Hematopoietic multipotent progenitor cell (in vitro differentiated cells): Measurements from ENCODE around the gene SMAD1. TPM values are rescaled to one million over a fixed set of nuclear protein-coding genes. Genes with fewer than 3 reads are reported as not detected.

Source experiments
- DNase-seq, 3 donors: peaks; one replicate each; pipeline ENCODE4 v3.0.0-alpha.2; 2011 to 2015; ENCODE audit warnings: low read depth in 2 of 3, low spot score in 2 of 3
- total RNA-seq: library from RNA; depleted of rRNA; stranded (reverse); fragments of >200 nt; gene quantifications from one replicate; pipeline ENCODE4 v1.2.3, GENCODE V29; 2012

The SMAD1 gene
- 31.8 TPM for total RNA-seq

DNA sequence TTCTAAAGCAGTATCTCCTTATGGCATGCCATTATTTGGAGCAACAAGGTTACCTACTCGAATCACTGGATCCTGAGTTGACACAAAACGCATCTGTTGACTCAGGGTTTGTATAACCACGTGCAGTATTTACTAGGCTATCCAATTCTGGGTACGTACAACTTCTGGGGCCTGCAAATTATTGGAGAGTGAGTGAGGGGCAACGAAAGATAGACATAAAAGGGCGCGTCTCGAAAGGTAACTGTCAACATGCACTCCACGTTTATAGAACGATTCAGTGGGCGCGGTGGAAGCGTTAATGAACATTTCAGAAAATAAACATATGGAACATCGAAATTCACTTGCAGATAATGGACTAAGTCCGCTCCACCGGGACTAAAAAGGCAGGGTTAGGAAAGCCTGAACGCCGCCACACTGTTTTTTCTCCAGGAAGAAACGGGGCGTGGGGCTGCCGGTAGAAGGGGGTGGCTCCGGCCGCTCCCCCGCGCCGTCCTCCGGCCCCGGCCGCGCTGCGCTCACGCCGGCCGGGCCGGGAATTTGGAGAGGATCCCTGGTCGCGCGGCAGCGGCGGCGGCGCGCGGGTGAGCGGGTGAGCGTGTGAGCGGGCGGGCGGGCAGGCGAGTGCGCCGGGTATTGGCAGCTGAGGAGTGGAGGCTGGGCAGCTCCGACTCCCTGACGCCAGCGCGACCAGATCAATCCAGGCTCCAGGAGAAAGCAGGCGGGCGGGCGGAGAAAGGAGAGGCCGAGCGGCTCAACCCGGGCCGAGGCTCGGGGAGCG, at the start of gene SMAD1:
SMAD1 (plus strand) TSS at position 690 of the 778 bp plus-strand sequence. CDS start 32,761 bp downstream, outside the sequence.
- DNase-seq = peak in 2 of 3 donors; percentile 69 to 75

DNA sequence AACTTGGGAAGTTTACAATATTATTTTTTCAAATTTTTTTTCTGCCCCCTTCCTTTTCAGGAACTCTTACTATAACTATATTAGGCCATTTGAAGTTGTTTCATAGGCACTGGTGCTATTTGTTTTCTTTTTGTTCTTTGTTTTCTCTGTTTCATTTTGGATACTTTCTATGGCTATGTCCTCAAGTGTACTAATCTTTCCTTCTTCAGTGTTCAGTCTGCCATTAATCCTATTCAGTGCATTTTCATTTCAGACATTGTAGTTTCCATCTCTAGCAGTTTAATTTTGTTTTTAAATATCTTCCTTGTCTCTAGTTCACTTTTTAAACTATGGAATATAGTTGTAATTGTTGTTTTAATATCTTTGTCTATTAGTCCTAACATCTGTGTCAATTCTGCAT, 48.0 kb upstream of the SMAD1 start:
- no peak for DNase-seq

DNA sequence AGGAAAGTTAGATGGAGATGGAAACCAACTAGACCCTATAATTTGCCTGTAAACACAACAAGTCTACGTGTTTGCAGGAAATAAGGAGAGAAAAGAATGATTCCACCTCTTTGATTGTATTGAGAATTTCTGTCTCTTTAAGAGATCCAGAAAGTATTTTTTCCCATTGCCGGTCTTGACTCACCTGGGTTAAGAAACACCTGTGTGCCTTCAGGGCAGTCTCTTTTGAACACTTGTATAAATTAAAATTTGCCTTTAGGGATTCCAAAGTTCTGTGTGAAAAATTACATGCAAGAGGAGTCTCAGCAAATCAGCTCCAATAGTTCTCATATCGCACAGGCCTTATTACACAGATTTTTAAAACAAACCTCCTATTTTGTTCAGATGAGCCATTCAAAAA, 46.0 kb upstream of the SMAD1 start:
- DNase-seq = no peak

GRCh38 chr4:145436114-145436513, 45.5 kb upstream of the SMAD1 start:
- no peak for DNase-seq

- DNase-seq = no peak
Measured at GRCh38 chr4:145436796-145437195, 44.9 kb upstream of the SMAD1 start.

GRCh38 chr4:145437466-145437865, 44.2 kb upstream of the SMAD1 start:
- DNase-seq = no peak

DNA sequence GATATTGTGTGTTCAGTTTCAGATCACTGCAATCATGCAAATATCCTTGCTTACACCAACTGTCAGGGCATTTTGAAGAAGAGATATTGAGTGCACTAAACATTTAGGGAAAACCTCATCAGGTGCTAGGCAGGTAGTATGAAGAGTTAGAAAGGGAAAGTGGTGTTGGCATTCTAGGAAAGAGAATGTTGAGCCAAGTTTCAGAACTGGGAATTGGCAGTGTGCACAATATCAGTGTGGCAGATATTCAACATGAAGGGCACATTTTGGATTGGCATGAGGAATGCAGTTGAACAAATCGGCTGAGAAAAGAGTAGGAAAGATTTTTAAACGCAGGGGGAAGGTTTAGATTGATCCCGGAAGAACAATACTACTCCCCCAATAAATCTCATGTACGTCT, 43.4 kb upstream of the SMAD1 start:
- no peak for DNase-seq

DNA sequence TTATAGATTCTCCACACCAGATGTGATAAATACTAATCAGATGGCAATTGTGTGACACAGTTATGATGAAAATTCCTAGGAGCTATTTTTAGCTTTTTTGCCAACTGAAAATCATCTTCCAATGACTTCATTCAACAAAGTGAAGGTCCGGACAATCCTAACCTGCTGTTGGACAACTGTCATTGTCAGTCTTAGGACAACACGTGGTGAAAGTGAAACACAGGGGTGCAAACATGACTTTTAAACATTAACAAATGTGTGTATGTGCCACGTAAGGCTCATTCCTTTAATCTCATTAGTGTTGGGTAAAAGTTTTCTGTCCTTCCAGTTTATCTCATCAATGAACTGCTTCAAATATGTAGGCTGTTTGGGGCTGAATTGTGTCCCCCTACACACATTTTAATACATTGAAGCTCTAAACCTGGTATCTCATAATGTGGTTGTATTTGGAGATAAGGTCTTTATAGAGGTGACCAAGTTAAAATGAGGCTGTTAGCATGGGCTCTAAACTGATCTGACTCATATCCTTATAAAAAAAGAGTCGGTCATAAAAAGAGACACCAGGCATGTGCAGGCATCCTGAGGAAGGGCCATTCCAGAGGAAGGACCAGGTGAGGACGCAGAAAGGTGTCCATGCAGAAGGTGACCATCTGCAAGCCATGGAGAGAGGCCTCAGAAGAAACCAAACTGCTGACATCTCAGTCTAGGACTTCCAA, 41.2 kb upstream of the SMAD1 start:
- DNase-seq = no peak

- no peak for DNase-seq
Measured at GRCh38 chr4:145446184-145446583, 35.5 kb upstream of the SMAD1 start.

GRCh38 chr4:145451895-145452294, 29.8 kb upstream of the SMAD1 start:
- DNase-seq = no peak

GRCh38 chr4:145452447-145453162, 29.0 kb upstream of the SMAD1 start:
- no peak for DNase-seq

DNA sequence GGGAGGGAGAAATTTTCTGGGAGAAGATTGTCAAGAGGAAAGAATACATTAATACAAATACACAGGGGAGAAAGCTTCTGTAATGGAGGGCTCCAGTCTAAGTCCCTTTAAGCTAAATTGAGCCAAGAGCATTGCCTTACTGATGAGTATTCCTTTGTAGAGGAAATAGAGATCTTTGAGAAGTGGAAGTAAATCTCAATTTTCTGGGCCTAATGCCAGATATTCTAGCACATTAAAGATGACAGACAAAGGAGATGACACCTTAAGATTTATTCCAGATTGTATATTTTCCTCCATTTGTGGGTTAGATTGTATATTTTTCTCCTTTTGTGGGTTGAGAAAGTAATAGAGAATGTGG, 28.5 kb upstream of the SMAD1 start:
- no peak for DNase-seq

- DNase-seq = no peak
Measured at GRCh38 chr4:145473203-145473602, 8.4 kb upstream of the SMAD1 start.

DNA sequence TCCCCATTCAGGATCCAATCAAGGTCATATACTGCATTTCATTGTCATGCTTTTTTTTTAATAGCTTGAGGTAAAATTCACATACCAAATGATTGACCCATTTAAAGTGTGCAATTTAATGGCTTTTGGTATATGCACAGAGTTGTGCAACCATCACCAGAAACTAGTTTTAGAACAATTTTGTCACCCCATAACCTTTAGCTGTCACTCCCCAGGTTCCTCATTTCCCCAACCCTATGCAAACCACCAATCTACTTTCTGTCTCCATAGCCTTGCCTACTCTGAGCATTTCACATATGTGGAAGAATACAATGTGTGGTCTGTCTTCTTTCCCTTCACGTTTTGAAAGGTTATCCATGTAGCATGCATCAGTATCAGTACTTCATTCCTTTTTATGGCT, 1.4 kb upstream of the SMAD1 start:
- DNase-seq = peak in 2 of 3 donors; percentile 26 to 66

DNA sequence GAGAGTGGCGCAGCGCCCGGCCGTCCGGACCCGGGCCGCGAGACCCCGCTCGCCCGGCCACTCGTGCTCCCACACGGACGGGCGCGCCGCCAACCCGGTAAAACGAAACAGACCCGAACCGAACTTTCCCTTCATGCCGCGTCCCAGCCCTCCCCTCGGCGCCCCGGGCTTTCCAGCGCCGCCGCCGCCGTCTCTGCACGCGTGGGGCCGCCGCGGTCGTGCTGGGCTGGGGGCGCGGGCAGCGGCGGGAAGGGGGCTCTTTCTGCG, 222 bp downstream of the SMAD1 start:
- DNase-seq = no peak

DNA sequence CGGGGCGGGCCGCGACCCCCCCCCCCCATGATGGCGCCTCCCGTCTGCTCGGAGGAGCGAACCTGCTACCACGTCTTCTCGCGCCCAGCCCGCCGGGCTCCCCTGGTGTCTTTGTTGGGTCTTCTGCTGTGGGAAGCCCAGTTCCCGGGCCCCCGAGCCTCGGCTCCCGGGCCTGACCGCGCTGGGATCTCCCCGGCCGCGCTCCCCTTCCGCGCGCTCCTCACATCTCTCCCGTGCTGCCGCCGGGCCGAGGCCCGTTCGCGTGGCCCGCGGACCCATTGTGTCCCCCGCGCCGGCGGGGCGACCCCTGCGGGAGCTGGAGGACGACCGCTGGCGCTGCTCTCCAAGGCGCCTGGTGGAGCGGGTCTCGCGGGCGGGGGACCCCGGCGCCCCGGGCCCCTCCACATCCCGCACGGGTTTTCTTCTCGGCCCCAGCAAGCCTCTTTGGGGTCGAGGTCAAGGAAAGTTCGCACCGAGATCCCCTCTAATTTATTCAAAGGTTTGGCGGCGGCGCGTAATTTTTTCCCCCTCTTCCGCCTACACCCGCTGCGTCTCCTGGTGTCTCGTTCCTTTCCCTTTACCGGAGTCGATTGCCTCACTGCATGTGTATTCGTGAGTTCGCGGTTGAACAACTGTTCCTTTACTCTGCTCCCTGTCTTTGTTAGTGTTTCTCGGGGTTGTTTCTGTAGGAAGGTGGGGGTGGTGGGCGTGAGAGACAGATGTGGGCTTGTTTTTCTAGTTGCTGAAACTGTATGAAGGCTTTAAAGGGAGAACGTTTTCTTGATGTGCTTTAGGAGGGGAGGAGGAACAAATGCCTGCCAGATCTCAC, 770 bp downstream of the SMAD1 start:
- peak in 2 of 3 donors; percentile 54 to 74 for DNase-seq

DNA sequence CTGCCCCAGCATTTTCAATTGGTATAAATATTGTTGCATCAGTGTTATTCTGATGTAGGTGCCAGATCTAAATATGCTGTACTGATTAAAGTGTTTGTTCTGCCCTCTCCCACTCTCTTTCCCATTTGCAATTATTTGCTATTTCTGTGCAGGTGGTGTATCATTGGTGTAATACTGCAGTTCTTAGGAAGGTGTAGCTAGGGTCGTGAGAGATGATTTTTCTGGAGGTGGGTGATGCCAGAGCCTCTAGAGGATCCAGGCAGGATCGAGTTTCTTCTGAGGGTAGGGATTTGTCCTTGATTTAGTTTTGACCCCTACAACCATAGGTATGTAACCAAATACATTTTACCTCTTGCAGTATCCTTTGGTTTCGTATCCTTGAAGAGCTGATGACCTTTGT, 1.9 kb downstream of the SMAD1 start:
- DNase-seq = no peak

DNA sequence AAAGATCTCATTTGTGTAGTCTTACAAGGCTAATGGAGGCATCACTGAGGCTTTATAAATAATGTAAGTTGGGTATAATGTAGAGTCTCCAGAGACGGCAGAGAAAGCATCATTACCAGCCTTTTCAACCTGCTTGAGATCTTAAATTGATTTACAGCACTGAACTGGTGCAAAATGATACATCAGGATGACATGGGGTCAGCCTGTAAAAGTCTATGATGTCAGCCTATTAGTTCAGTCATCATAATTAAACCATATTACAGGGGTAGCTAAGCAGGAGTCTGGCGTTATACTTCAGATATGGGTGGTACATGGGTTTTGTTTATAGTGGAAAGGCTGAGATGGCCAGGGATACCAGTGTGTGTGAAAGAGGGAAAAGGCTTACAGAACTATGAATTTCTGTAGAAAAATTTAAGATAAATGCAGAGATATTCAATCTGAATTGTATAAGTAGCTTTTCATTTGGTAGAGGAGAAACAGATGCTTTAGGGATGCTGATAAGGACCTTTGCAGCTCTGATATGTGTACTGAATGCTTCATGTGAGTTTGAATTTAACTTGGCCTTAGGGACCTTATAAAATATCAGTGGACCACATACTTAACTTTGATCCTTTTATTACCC, 2.7 kb downstream of the SMAD1 start:
- no peak for DNase-seq

- no peak for DNase-seq
Measured at GRCh38 chr4:145485120-145485519, 3.5 kb downstream of the SMAD1 start.

DNA sequence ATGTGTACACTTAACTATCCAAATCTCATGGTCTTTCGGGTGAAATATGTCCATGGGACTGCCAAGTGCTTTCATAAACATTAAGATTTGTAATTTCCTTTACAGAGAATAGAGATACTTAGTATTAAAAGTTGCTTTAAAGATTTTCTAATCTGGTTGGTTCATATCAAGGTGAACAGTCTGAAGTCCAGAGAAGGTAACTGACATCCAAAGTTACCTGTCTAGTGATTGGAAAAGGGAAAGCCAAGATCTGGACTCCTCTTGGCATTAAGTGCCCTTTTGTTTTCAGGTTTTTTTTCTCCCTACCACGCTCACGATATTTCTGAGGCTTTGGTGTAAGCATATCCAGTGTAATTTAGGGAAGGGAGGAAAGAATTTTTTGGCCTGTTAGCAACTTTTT, 5.0 kb downstream of the SMAD1 start:
- no peak for DNase-seq

GRCh38 chr4:145487631-145488030, 6.0 kb downstream of the SMAD1 start:
- DNase-seq = peak in 2 of 3 donors; percentile 36 to 60
